Measurements from ENCODE around the gene REXO1. TPM values are rescaled to one million over a fixed set of nuclear protein-coding genes. Genes with fewer than 3 reads are reported as not detected.

REXO1 gene
- total RNA-seq, 1 experiment from 2014 or later = 14.4 TPM

DNA sequence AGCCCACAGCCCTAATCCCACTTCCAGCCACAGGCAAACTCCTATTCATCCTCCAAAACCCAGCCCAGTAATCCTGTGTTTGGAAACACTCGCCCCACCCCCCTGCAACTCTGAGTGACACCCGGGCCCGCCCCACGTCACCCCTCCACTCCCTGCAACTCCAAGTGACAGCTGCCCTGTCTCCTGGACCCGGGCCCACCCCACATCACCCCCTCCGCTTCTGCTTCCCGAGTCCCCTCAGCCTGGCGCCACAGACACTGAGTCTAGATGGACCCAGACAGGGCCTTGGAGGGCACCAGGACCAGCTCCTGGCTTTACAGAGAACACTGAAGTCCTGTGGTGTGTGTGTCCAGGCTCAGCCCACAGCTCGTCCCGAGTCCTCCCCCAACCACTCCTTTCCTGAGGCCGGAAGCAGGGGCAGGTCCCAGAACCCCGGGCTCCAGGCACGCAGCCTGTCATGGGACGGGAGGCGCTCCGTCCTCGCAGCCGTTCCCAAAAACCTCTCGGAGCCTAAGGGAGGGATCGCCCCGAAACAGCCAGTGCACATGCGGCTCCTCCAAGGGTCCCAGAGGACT lies 7.7 kb downstream of the REXO1 start:
- in situ Hi-C loops (cut with HindIII; ENCODE audit: low pct_unique_long_range_greater_than_20kb, low sequenced_read_pairs) = no loop called here
- DNase-seq (ENCODE audit: low read depth) = no peak

DNA sequence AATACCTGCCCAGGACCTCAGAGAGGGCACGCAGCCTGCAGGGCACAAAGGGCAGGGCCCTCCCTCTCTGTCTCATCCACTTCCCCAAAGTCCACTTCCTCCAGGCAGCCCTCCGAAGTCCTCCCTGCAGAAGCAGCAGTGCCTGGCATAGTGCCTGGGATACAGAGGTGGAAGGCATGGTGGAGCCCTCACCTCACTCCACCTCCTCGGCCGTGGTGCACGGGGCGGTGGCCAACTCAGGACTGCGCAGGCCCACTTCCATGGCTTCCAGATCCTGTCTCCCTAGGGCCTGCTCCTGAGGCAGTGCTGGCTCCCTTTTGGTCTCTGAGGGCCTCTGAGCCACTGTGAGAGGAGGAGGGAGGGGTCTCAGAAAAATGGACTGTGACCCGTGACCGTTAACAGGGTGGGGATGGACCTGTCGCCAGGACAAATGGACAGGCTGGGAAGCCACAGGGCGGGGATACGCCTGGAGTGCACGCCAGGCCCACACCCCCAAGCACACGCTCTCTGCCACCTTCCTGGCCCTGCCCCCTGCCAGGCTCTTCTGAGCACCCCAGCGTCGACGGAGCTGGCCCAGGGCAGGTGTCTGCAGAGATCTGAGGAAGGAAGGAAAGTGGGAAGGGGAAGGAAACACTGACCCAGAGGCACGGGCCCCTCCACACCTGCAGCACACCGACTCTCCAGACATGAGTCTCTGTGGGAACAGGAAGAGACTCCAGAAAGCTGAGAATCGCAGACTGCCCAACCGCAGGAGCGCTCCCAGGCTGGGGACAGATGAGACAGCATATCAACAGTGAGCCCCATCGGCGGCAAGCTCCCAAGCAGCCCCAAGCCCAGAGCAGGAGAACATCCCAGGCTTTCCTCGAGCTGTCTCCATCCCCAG lies 8.4 kb downstream of the REXO1 start:
- in situ Hi-C loops (cut with HindIII; ENCODE audit: low pct_unique_long_range_greater_than_20kb, low sequenced_read_pairs) = no loop called here

DNA sequence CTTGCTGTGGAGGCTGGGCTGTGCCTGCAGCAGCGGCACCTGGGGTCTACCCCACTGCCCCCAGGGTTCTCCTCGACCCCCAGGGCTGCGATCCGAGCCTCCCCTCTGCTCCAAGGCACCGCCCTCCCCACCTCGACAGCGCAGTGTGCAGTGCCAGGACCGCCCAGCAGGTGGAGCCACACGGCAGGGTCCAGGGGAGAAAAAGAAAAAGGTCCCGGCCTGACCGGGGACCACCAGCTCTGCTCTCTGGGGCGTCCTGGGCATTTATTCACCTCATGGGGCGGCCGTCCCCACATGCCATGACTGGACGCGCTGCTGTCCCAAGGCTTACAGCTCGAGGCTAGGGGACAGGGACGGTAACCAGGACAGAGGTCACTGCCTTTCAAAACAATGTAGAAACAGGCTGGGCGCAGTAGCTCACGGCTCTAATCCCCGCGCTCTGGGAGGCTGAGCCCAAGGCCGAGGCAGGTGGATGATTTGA lies 10.6 kb downstream of the REXO1 start:
- in situ Hi-C loops (cut with HindIII; ENCODE audit: low pct_unique_long_range_greater_than_20kb, low sequenced_read_pairs) = no loop called here

More for the DNA sequence above, 8.4 kb downstream of the REXO1 start:
- DNase-seq (ENCODE audit: low read depth) = no peak

GRCh38 chr19:1837222-1837565 lies 11.1 kb downstream of the REXO1 start:
- in situ Hi-C loops (cut with HindIII; ENCODE audit: low pct_unique_long_range_greater_than_20kb, low sequenced_read_pairs) = no loop called here
- DNase-seq (ENCODE audit: low read depth) = no peak

More for the DNA sequence above, 10.6 kb downstream of the REXO1 start:
- no peak for DNase-seq (ENCODE audit: low read depth)

DNA sequence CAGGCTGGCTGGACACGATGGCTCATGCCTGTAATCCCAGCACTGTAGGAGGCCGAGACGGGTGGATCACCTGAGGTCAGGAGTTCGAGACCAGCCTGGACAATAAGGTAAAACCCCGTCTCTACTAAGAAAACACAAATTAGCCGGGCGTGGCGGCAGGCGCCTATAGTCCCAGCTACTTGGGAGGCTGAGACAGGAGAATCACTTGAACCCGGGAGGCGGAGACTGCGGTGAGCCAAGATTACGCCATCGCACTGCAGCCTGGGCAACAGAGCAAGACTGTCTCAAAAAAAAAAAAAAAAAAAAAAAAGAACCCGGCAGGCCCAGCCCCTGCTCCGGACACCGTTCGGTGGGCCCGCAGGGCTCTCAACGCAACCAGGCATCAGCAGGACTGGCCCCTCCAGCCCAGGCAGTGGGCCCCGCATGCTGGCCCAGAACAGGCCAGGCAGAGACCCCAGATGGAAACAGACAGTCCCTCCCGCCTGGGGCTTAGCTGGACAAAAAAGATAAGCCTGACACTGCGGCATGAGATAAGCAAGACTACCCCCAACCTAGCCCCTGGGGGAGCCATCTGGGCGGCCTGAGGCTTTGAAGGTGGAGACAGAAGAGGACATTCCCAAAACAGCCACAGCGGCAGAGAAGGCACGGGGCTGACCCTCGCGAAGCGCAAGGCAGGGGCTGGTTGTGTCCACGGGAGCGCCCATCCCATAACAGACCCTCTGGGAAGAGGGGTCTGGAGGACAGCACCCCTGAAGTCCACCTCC lies 11.6 kb downstream of the REXO1 start:
- DNase-seq (ENCODE audit: low read depth) = no peak
- in situ Hi-C loops (cut with HindIII; ENCODE audit: low pct_unique_long_range_greater_than_20kb, low sequenced_read_pairs) = no loop called here

DNA sequence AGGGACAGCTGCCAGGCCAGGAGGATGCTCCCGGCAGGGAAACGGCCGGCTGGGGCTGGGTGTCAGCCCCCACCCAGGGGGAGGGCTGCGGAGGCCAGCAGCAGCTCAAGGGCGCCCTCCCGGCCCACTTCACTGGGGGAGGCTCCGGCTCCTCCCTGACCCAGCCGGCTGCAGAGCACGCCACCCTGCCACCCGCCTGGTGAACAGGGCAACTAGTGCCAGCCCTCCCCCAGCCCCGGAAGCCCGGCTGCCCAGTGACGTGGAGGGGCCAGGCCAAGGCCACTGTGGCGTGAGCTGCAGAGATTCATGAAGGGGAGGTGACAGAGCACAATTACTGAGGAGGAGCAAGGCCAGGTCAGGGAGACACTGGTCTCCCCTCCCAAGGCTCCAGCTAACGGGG lies 14.7 kb downstream of the REXO1 start:
- DNase-seq (ENCODE audit: low read depth) = no peak
- in situ Hi-C loops (cut with HindIII; ENCODE audit: low pct_unique_long_range_greater_than_20kb, low sequenced_read_pairs) = no loop called here

GRCh38 chr19:1832046-1832663 lies 16.1 kb downstream of the REXO1 start:
- in situ Hi-C loops (cut with HindIII; ENCODE audit: low pct_unique_long_range_greater_than_20kb, low sequenced_read_pairs) = no loop called here
- DNase-seq (ENCODE audit: low read depth) = no peak

DNA sequence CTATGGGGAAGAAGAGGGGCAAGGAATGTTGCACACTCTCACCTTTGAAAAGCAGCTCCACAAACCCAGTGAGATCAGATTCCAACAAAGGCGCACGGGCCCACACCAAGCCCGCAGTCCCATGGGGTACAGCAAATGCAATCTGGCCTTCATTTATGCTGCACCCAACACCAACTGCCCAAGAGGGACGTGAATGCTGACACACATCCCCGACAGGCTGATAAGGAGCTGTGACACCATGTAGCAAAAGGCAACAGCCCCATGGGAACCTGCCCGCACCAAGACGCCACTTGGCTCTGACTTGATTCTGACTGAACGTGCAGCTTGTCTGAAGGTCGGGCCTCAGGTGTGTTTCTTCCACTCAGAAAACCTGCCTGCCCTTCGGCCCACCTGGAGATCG lies 17.3 kb downstream of the REXO1 start:
- in situ Hi-C loops (cut with HindIII; ENCODE audit: low pct_unique_long_range_greater_than_20kb, low sequenced_read_pairs) = no loop called here

DNA sequence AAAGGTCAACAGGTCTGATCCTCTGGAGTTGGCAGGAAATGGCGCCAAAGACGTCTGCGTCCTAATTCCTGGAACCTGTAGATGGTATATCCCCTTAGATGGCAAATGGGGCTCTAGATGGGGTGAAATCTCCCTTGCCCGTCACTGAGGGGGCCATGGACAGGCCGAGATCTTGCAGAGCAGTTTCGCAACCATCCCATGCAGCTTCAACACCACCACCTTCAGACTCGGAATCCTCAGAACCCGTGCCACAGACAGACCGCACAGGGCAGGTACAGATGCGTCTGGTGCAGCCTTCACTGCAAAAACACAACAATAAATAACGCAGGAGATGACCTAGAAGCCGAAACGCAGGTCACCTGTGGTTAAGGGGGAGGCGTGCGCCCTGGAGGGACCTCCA lies 17.7 kb downstream of the REXO1 start:
- no peak for DNase-seq (ENCODE audit: low read depth)
- in situ Hi-C loops (cut with HindIII; ENCODE audit: low pct_unique_long_range_greater_than_20kb, low sequenced_read_pairs) = no loop called here

More for the DNA sequence above, 17.3 kb downstream of the REXO1 start:
- DNase-seq (ENCODE audit: low read depth) = no peak

- in situ Hi-C loops (cut with HindIII; ENCODE audit: low pct_unique_long_range_greater_than_20kb, low sequenced_read_pairs) = no loop called here
- DNase-seq (ENCODE audit: low read depth) = no peak
These were observed 18.3 kb downstream of the REXO1 start for GRCh38 chr19:1829958-1830357.

GRCh38 chr19:1828279-1829238 lies 19.7 kb downstream of the REXO1 start:
- in situ Hi-C loops (cut with HindIII; ENCODE audit: low pct_unique_long_range_greater_than_20kb, low sequenced_read_pairs) = no loop called here
- DNase-seq (ENCODE audit: low read depth) = no peak

- in situ Hi-C loops (cut with HindIII; ENCODE audit: low pct_unique_long_range_greater_than_20kb, low sequenced_read_pairs) = no loop called here
- DNase-seq (ENCODE audit: low read depth) = no peak
These were observed 20.6 kb downstream of the REXO1 start for GRCh38 chr19:1827566-1828278.

GRCh38 chr19:1826557-1827521 lies 21.4 kb downstream of the REXO1 start:
- in situ Hi-C loops (cut with HindIII; ENCODE audit: low pct_unique_long_range_greater_than_20kb, low sequenced_read_pairs) = no loop called here
- DNase-seq (ENCODE audit: low read depth) = no peak

DNA sequence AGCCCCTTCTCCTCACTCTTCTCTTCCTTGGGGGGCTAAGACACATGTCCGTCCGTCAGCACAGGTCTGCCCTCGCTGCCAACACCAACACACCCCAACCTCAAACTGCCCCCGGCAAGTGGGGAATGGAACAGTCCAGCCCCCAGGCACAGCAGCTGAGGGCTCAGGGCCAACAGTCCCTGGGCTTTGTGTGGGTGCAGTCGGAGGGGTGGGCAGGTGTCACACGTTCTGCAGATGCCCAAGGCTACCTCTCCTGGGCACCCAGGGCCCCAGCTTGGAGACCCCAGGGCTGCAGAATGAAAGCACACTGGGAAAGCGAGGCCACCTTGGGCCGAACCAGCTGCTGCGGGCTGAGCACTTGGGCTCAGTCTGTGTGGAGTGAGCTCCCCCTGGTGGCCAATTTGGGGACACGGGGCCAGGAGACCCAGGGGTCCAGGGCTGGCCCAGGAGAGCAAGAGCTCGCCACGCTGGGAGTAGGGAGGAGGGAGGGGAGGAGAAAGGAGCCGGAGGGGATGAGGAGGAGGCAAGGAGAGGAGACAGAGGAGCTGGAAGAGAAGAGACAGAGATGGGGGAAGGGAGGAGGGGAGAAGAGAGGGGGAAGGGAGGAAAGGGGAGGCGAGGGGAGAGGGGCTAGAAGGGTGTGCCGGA lies 22.2 kb downstream of the REXO1 start:
- in situ Hi-C loops (cut with HindIII; ENCODE audit: low pct_unique_long_range_greater_than_20kb, low sequenced_read_pairs) = no loop called here
- DNase-seq (ENCODE audit: low read depth) = peak; percentile 31

DNA sequence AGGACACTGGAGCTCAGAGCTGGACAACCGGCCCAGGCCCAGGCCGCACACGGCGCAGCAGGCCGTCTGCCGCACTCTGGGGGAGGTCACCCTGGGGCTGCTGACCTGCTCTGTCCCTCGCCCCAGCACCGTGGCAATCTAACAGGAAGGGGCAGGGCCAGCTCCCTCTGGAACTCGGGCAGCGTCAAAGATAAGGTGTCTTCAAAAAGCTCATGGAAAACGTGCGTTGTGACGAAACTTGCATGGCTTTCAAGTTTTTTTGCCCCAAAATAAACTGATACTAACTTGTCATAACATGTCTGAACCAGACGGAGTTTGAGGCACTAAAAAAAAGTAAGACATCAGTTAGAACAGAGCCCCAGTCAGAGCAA lies 24.0 kb downstream of the REXO1 start:
- no peak for DNase-seq (ENCODE audit: low read depth)
- in situ Hi-C loops (cut with HindIII; ENCODE audit: low pct_unique_long_range_greater_than_20kb, low sequenced_read_pairs) = no loop called here
